ENCODE results near the gene LRFN4. TPM values are rescaled to one million over a fixed set of nuclear protein-coding genes. Genes with fewer than 3 reads are reported as not detected.

The LRFN4 gene
- total and polyA plus RNA-seq, 2 of the 13 experiments (the other 11 are each of a cell fraction or from before 2014, with no cell fraction given): 1.3 to 6.8 TPM

GRCh38 chr11:66815646-66816045 lies 41.2 kb upstream of the LRFN4 start:
- H3K27ac ChIP-seq (ENCODE audit: extremely low read length, insufficient read depth, low read length): no peak overlapping the region
- FAIRE-seq: no peak

More at GRCh38 chr11:66815646-66816045, 41.2 kb upstream of the LRFN4 start:
- H3K79me2 ChIP-seq (ENCODE audit: insufficient read depth, low read length): no peaks in the 10 kb centered on the region
- no peaks in the 10 kb centered on the region for H4K20me1 ChIP-seq (ENCODE audit: insufficient read depth, low read length)
- H3K27me3 ChIP-seq (ENCODE audit: control insufficient read depth in 1 of 2, insufficient read depth in 2 of 2, low read length in 2 of 2): no peaks in the 10 kb centered on the region
- H3K9me3 ChIP-seq (ENCODE audit: low read length): no peaks in the 10 kb centered on the region
- POLR2A ChIA-PET: no interaction called here
- H3K4me1 ChIP-seq (ENCODE audit: insufficient read depth, low read length): no peaks in the 10 kb centered on the region
- H3K36me3 ChIP-seq (replicated peaks in 1 of 2; ENCODE audit: control insufficient read depth in 1 of 2, insufficient read depth in 2 of 2, low read length in 2 of 2): no peaks in the 10 kb centered on the region; a peak in 1 of 5 replicates
- H3K9ac ChIP-seq (ENCODE audit: insufficient read depth, low read depth, low read length): no peak overlapping the region
- no peak overlapping the region for H3K4me2 ChIP-seq (ENCODE audit: low read depth, low read length)
- CTCF ChIA-PET (ENCODE audit: low intra/inter-chr PET ratio, low total read pairs): no interaction called here
- intact Hi-C loops (cut with micrococcal nuclease; ENCODE audit: unreplicated experiment) (no loop called here), in situ Hi-C loops (cut with HindIII; ENCODE audit: extremely low pct_ligation_motif_present, low pct_unique_long_range_greater_than_20kb) (no loop called here)
- DNase-seq (ENCODE audit: low spot score): no peak
- ATAC-seq: no peak
- 57% methylated on average over 1 of the region's 1 CpG for WGBS (ENCODE audit: low lambda C conversion rate)
- no peak overlapping the region for H3K4me3 ChIP-seq (replicated peaks in 1 of 3; ENCODE audit: insufficient read depth in 1 of 3, low read depth in 2 of 3, low read length in 3 of 3)
- TF ChIP-seq MYNN (CRISPR knock-in tag; IDR thresholded peaks at IDR 0.05; ENCODE audit: low read depth) (no peak), XRCC5 (optimal IDR thresholded peaks at IDR 0.05; ENCODE audit: low read length) (no peak), ARID2 (CRISPR knock-in tag; IDR thresholded peaks at IDR 0.05; ENCODE audit: borderline replicate concordance) (no peak), SNAPC2 (CRISPR knock-in tag; IDR thresholded peaks at IDR 0.05) (no peak), ZKSCAN8 (CRISPR knock-in tag; IDR thresholded peaks at IDR 0.05; ENCODE audit: borderline replicate concordance) (no peak), ARNTL (CRISPR knock-in tag; IDR thresholded peaks at IDR 0.05) (no peak), IRX3 (CRISPR knock-in tag; IDR thresholded peaks at IDR 0.05; ENCODE audit: borderline replicate concordance, low read depth) (no peak), TERF1 (CRISPR knock-in tag; IDR thresholded peaks at IDR 0.05) (no peak), NONO (IDR thresholded peaks at IDR 0.05) (no peak), NONO (CRISPR knock-in tag; conservative IDR thresholded peaks at IDR 0.05) (no peak), ZNF276 (CRISPR knock-in tag; IDR thresholded peaks at IDR 0.05; ENCODE audit: low read depth) (no peak), DDIT3 (CRISPR knock-in tag; IDR thresholded peaks at IDR 0.05) (no peak)
- no TSS peak for BruUV-seq (replicated peaks)
- no peak overlapping the region for H2AFZ ChIP-seq (ENCODE audit: low read length)
